HEK293T (cell line): Measurements from ENCODE around the gene SLC19A1.

Experiments
- ELF4 ChIP-seq: fragments of 450-650 bp; IDR thresholded peaks from 2 replicates; pipeline ENCODE4 v1.6.1; 2017; ENCODE audit warnings: antibody characterized with exemption
- FOXK2 ChIP-seq: fragments of 450-650 bp; IDR thresholded peaks from 2 replicates; pipeline ENCODE4 v1.6.1; 2016; ENCODE audit warnings: mild to moderate bottlenecking
- ZNF384 ChIP-seq: fragments of 450-650 bp; IDR thresholded peaks from 2 replicates; pipeline ENCODE4 v1.6.1; 2016

DNA sequence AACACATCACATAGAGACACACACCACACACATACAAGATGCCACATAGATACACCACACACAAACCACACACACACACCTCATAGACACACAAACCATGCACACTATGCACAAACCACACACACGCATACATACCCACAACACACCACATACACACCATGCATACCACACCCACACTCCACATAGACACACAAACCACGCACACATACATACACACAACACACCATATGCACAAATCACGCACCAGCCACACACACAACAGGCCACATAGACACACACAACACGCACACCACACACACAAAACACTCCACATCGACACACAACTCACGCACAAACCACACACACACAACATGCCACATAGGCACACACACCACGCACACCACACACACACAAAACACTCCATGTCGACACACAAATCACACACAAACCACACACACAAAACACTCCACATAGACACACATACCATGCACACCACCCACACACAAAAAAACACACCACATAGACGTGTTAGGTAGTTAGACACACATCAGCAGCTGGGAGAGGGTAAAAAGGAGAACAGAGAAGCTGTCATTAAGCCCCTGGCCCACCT, 49.5 kb upstream of the SLC19A1 start:
- TF ChIP-seq ZNF384 (no peak), FOXK2 (no peak), ELF4 (no peak)
